ENCODE results near the gene SINHCAF.

SINHCAF gene

GRCh38 chr12:31272607-31273225 is 53.2 kb downstream of the SINHCAF start:
- no peak for DNase-seq
- H3K9me3 ChIP-seq (ENCODE audit: severe bottlenecking), result no peaks in the 10 kb centered on the region
- no peak overlapping the region for H3K27ac ChIP-seq
- no peaks in the 10 kb centered on the region for H3K27me3 ChIP-seq (ENCODE audit: insufficient read depth, low read depth, severe bottlenecking)
- peaks cover 12% of the 10 kb centered on the region for H3K36me3 ChIP-seq
- TF ChIP-seq CTCF (IDR thresholded peaks at IDR 0.05; ENCODE audit: low read depth, low read length), result no peak
- no peak overlapping the region for H3K4me3 ChIP-seq (ENCODE audit: low read depth, low read length)

- Histone ChIP-seq H3K36me3 (no peaks in the 10 kb centered on the region), H3K4me3 (ENCODE audit: low read depth, low read length) (no peak overlapping the region), H3K9me3 (ENCODE audit: severe bottlenecking) (no peaks in the 10 kb centered on the region), H3K27ac (no peak overlapping the region), H3K27me3 (ENCODE audit: insufficient read depth, low read depth, severe bottlenecking) (no peaks in the 10 kb centered on the region)
- no peak for DNase-seq
- TF ChIP-seq CTCF (IDR thresholded peaks at IDR 0.05; ENCODE audit: low read depth, low read length), result no peak
Measured at GRCh38 chr12:31267966-31268365, 58.0 kb downstream of the SINHCAF start.

DNA sequence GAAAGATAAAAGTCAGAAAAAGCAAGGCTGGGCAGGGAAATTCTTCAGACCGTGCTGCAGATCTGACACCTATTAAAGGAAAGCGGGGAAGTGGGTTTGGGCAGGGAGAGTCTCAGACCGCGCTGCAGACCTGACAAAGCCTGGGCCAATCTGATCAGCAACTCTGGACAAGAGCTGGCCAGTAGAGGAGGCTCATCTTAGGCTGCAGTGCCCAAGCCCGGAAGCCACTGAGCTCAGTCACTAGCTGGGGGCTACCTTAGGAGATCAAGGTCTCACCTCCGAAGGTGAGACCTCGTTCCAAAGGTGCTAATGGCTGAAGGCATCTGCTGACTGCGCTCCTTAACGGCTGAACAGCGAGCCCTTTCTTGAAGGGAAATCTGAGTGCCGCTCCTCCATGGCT is 60.2 kb downstream of the SINHCAF start:
- Histone ChIP-seq H3K27ac (no peak overlapping the region), H3K4me3 (ENCODE audit: low read depth, low read length) (no peak overlapping the region), H3K36me3 (no peaks in the 10 kb centered on the region), H3K27me3 (ENCODE audit: insufficient read depth, low read depth, severe bottlenecking) (no peaks in the 10 kb centered on the region), H3K9me3 (ENCODE audit: severe bottlenecking) (no peaks in the 10 kb centered on the region)
- TF ChIP-seq CTCF (IDR thresholded peaks at IDR 0.05; ENCODE audit: low read depth, low read length), result no peak
- no peak for DNase-seq

DNA sequence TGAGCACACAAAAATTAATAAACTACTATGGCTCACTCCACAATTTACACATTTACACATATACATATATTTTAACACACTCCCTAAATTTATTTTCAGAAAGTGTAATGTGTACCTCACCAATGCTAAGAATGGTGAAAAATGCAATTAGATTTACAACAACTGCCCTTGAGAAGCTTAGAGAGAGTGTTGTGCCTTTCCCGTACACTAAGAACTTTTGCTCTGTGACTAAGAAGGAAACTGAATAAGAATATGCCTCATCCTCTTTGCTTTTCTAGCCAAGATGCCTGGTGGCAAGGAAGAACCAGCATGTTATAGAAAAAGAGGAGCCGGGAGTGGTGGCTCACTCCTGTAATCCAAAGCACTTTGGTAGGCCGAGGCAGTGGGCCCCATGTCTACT is 62.3 kb downstream of the SINHCAF start:
- no peak for TF ChIP-seq CTCF (IDR thresholded peaks at IDR 0.05; ENCODE audit: low read depth, low read length)
- Histone ChIP-seq H3K27ac (no peak overlapping the region), H3K36me3 (no peaks in the 10 kb centered on the region), H3K27me3 (ENCODE audit: insufficient read depth, low read depth, severe bottlenecking) (no peaks in the 10 kb centered on the region), H3K9me3 (ENCODE audit: severe bottlenecking) (no peaks in the 10 kb centered on the region), H3K4me3 (ENCODE audit: low read depth, low read length) (no peak overlapping the region)
- DNase-seq, result no peak

DNA sequence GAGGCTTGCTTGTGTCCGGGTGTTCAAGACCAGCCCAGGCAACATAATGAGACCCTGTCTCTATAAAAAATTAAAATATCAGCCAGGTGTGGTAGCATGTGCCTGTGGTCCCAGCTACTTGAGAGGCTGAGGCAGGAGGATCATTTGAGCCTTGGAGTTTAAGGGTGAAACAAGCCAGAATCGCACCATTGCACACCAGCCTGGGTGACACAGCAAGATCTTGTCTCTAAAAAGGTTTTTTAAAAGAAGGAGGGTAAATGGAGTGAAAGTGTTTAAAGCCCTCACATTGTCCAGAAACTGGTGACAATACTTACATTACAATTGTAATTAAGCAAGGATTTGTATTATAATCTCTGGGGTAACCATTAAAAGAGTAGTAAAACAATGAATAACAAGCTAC is 64.2 kb downstream of the SINHCAF start:
- no peak overlapping the region for H3K4me3 ChIP-seq (ENCODE audit: low read depth, low read length)
- DNase-seq, result no peak
- no peaks in the 10 kb centered on the region for H3K36me3 ChIP-seq
- TF ChIP-seq CTCF (IDR thresholded peaks at IDR 0.05; ENCODE audit: low read depth, low read length), result no peak
- H3K27me3 ChIP-seq (ENCODE audit: insufficient read depth, low read depth, severe bottlenecking), result no peaks in the 10 kb centered on the region
- no peak overlapping the region for H3K27ac ChIP-seq
- H3K9me3 ChIP-seq (ENCODE audit: severe bottlenecking), result no peaks in the 10 kb centered on the region

DNA sequence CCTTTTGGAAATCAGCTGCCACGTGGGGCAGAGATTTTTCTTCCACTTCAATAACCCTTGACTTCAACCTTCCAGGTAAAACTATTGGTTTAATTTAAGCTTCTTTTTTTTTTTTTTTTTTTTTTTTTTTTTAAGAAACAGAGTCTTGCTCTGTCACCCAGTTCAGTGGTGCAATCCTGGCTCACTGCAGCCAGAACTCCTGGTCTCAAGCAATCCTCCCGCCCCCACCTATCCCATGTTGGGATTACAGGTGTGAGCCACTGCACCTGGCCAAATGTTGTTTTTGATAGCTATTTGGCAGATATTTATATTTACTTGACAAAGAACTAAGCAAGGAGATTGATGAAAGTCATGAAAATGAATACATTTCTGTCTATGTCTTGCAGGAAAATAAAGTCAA is 65.1 kb downstream of the SINHCAF start:
- no peak for DNase-seq
- Histone ChIP-seq H3K9me3 (ENCODE audit: severe bottlenecking) (no peaks in the 10 kb centered on the region), H3K36me3 (no peaks in the 10 kb centered on the region), H3K4me3 (ENCODE audit: low read depth, low read length) (no peak overlapping the region), H3K27me3 (ENCODE audit: insufficient read depth, low read depth, severe bottlenecking) (no peaks in the 10 kb centered on the region), H3K27ac (no peak overlapping the region)
- no peak for TF ChIP-seq CTCF (IDR thresholded peaks at IDR 0.05; ENCODE audit: low read depth, low read length)

All from WERI-Rb-1 (cell line).